Measurements from ENCODE around the gene USP30.

USP30 gene

DNA sequence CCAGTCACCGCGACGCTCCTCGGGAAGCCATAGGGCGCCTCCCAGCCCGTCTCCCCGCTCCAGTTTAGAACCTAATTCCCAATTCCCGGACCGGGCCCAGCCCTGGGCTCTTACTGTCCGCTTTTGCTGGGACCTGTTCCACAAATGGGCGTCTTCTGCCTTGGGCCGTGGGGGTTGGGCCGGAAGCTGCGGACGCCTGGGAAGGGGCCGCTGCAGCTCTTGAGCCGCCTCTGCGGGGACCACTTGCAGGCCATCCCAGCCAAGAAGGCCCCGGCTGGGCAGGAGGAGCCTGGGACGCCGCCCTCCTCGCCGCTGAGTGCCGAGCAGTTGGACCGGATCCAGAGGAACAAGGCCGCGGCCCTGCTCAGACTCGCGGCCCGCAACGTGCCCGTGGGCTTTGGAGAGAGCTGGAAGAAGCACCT, 45.8 kb downstream of the USP30 start:
- DNase-seq: peak; percentile 27 to 55

DNA sequence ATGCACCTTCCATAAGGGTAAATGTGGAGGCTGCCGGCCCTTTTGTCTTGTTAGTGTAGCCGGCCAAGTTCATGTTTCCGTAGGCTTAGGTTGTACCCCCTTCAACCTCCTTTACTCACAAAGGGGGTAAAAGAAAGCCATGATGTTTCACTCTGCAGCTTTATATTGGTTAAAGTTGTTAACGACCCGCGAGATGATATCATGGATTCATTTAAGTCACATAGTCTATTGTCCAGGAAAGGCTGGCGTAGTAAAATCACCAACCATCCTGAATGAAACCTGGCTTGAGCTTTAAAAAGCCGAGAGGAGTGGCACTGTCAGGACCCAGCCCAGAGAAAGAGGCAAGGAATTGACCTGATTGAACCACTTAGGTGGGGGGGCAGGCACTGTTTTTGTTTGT, 46.3 kb downstream of the USP30 start:
- no peak for DNase-seq

GRCh38 chr12:109099431-109100020, 47.1 kb downstream of the USP30 start:
- DNase-seq: no peak

- DNase-seq: peak; percentile 28 to 70
Measured at GRCh38 chr12:109100741-109101140, 48.4 kb downstream of the USP30 start.

GRCh38 chr12:109102491-109102890, 50.1 kb downstream of the USP30 start:
- DNase-seq: no peak

DNA sequence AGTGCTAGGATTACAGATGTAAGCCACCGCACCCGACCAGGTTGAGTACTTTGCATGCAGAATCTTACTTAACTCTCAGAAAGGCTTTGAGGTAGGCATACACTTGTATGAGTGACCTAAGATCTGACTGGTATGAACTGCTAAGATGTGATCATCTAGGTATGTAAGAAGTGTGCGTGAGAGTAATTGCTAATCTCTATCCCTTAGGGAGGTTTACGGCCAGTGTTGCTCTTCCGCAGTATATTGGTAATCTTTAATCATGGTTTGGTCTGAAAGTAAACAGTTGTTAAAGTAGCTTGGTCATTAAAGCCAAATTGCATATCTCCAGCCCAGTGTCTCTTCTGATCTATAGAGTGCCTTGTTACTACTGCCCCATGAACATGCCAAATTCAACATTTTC, 52.8 kb downstream of the USP30 start:
- no peak for DNase-seq

DNA sequence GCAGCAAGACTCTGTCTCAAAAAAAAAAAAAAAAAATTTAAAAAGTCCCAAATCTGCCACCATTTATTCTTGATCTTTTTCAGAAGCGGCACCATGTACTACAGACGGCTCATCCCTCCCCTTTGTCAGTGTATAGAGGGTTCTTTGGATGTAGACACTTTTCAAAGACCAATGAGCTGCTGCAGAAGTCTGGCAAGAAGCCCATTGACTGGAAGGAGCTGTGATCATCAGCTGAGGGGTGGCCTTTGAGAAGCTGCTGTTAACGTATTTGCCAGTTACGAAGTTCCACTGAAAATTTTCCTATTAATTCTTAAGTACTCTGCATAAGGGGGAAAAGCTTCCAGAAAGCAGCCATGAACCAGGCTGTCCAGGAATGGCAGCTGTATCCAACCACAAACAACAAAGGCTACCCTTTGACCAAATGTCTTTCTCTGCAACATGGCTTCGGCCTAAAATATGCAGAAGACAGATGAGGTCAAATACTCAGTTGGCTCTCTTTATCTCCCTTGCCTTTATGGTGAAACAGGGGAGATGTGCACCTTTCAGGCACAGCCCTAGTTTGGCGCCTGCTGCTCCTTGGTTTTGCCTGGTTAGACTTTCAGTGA, 57.5 kb downstream of the USP30 start:
- no peak for DNase-seq

DNA sequence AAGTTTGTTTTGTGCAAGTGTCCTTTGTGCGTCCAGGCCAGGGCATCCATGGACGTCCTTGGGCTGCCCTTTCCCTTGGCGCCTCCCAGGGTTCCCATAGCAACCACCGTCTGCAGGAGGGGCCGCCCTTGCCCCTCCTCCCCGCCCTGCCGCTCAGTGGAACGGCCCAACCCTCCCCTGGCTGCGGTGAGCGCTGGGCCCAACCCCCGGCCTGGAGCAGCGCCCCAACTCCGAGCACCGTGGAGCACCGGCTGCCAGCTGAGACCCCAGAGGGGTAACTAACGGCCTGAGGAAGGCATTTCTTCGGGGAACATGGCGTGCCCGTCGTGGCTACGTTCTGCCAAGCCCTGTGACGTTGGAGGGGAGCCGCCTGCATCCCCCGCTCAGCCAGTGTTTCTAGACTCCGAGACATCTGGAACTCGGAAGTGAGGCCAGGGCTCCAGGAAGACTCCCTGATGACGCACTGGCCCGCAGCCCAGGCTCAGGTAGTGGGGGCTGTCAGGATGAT, 58.7 kb downstream of the USP30 start:
- DNase-seq: peak; percentile 58 to 74

- peak in 1 of 2 donors; percentile 25 for DNase-seq
Measured at GRCh38 chr12:109112720-109113465, 60.5 kb downstream of the USP30 start.

GRCh38 chr12:109113661-109114321, 61.4 kb downstream of the USP30 start:
- no peak for DNase-seq

DNA sequence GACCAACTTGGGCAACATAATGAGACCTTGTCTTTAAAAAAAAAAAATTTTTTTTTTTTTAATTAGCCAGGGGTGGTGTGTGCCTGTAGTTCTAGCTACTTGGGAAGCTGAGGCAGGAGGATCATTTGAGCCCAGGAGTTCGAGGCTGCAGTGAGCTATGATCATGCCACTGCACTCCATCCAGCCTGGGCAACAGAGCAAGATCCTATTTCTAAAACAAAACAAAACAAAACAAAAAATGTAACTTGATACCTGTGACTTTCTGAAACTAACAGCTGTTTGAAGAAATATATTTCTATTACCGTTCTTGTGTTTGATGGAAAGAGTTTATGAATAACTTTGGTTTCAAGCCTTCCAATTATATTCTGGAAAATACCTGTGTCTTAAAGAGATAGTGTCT, 62.3 kb downstream of the USP30 start:
- no peak for DNase-seq

GRCh38 chr12:109115404-109115757, 63.0 kb downstream of the USP30 start:
- peak in 1 of 2 donors; percentile 3 for DNase-seq

- peak; percentile 83 to 89 for DNase-seq
Measured at GRCh38 chr12:109115758-109116610, 63.6 kb downstream of the USP30 start, which contains the start of gene ACACB. TSS of gene ACACB (plus strand) at chr12:109116587. CDS start at chr12:109139406, 22,819 bp downstream.

GRCh38 chr12:109116611-109116949, 64.2 kb downstream of the USP30 start:
- DNase-seq: no peak

DNA sequence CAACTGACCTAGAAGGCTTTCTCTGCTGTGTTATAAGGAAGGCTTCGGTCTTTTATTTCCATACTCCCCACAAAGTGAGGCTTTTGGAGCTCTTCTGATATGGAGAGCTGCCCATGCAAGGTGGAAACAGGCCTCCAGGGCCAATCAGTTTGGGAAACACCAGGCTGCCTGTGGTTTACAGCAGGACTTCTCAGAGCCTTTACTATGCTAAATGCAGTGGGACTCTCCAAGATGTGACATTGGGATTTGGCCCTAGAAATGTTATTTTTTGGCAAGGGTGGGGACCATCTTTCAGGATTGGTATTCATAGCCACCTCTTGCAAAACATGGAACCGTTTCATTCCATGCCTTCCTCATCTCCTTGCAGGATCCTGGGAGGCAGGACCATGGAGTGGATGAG, 67.7 kb downstream of the USP30 start:
- no peak for DNase-seq

DNA sequence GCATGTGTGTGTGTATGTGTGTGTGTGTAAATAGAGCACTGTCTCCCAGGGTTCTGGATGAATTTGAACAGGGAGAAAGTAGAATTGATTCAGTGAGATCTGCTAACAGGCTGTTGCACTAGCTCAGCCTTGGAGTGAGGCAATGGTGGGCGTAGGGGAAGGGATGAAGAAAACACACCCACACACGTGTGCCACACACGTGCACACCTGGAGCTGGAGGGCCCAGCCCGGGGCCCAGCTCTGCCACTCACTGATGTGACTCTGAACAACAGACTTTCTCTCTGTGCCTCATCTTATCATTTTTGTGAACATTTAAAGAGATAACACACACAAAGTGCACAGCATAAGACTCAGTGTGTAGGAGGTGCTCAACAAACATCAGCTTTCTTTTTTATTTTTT, 68.2 kb downstream of the USP30 start:
- no peak for DNase-seq

GRCh38 chr12:109121346-109121880, 69.0 kb downstream of the USP30 start:
- no peak for DNase-seq

GRCh38 chr12:109124878-109125648, 72.7 kb downstream of the USP30 start:
- DNase-seq: no peak

- no peak for DNase-seq
Measured at GRCh38 chr12:109125791-109126190, 73.4 kb downstream of the USP30 start.

- DNase-seq: no peak
Measured at GRCh38 chr12:109126784-109127183, 74.4 kb downstream of the USP30 start.

GRCh38 chr12:109127533-109128242, 75.3 kb downstream of the USP30 start:
- DNase-seq: no peak

Measured in inflammatory macrophage (primary cell).